ENCODE results near the gene RBM23.

RBM23 gene

GRCh38 chr14:22884738-22885523, 34.0 kb downstream of the RBM23 start:
- DNase-seq: no peak

GRCh38 chr14:22884076-22884737, 34.7 kb downstream of the RBM23 start:
- DNase-seq: no peak

GRCh38 chr14:22883173-22883976, 35.6 kb downstream of the RBM23 start, which contains the start of gene REM2:
Gene REM2 (plus strand): TSS chr14:22883222. CDS start chr14:22883288, 66 bp downstream.
- peak; percentile 92 for DNase-seq

- DNase-seq: peak; percentile 84
These were observed 36.3 kb downstream of the RBM23 start for GRCh38 chr14:22882529-22883172.

GRCh38 chr14:22882064-22882463, 36.9 kb downstream of the RBM23 start:
- DNase-seq: no peak

GRCh38 chr14:22878271-22879246, 40.4 kb downstream of the RBM23 start:
- no peak for DNase-seq

GRCh38 chr14:22877000-22877501, 41.9 kb downstream of the RBM23 start:
- no peak for DNase-seq

- no peak for DNase-seq
These were observed 43.1 kb downstream of the RBM23 start for GRCh38 chr14:22875748-22876319.

GRCh38 chr14:22875003-22875747, 43.8 kb downstream of the RBM23 start:
- DNase-seq: no peak

GRCh38 chr14:22872833-22873520, 46.0 kb downstream of the RBM23 start:
- DNase-seq: no peak

- peak; percentile 84 for DNase-seq
These were observed 46.7 kb downstream of the RBM23 start for GRCh38 chr14:22872033-22872832.

- DNase-seq: peak; percentile 89
These were observed 47.5 kb downstream of the RBM23 start, which contains the start of gene LRP10 for GRCh38 chr14:22871224-22872032. Gene LRP10 (plus strand): TSS chr14:22871740. CDS start chr14:22872304, 564 bp downstream.

GRCh38 chr14:22870811-22871223, 48.1 kb downstream of the RBM23 start:
- DNase-seq: no peak

GRCh38 chr14:22866874-22867273, 52.1 kb downstream of the RBM23 start:
- DNase-seq: no peak

- peak; percentile 42 for DNase-seq
These were observed 53.2 kb downstream of the RBM23 start for GRCh38 chr14:22865424-22866405.

- no peak for DNase-seq
These were observed 54.0 kb downstream of the RBM23 start for GRCh38 chr14:22864979-22865378.

All from NCI-H146 (cell line).